Duodenal mucosa (tissue), 2 donors: ENCODE results near the gene DUSP22.

Experiments used
- H3K27ac ChIP-seq: one replicate; pipeline ENCODE4 v1.7.0; 2013; ENCODE audit warnings: low read depth, low read length
- H3K27me3 ChIP-seq, 2 donors: one replicate each; pipeline ENCODE4 v1.7.0; 2013; ENCODE audit warnings: low read length in 2 of 2, control low read depth in 1 of 2; ENCODE audit not compliant: insufficient read depth in 2 of 2, control insufficient read depth in 1 of 2
- H3K36me3 ChIP-seq, 2 donors: one replicate each; pipeline ENCODE4 v1.7.0; 2013; ENCODE audit warnings: low read length in 2 of 2, control low read depth in 1 of 2; ENCODE audit not compliant: insufficient read depth in 2 of 2, control insufficient read depth in 1 of 2
- H3K4me1 ChIP-seq, 2 donors: one replicate each; pipeline ENCODE4 v1.7.0; 2013; ENCODE audit warnings: low read length in 2 of 2, control low read depth in 1 of 2; ENCODE audit not compliant: insufficient read depth in 2 of 2, control insufficient read depth in 1 of 2
- H3K4me3 ChIP-seq, 2 donors: one replicate each; pipeline ENCODE4 v1.7.0; 2013; ENCODE audit warnings: low read length in 2 of 2, low read depth in 1 of 2
- H3K9ac ChIP-seq, 2 donors: one replicate each; pipeline ENCODE4 v1.7.0; 2013; ENCODE audit warnings: low read length in 2 of 2, low read depth in 1 of 2
- H3K9me3 ChIP-seq, 2 donors: one replicate each; pipeline ENCODE4 v1.7.0; 2013; ENCODE audit warnings: low read length in 2 of 2, control low read depth in 1 of 2; ENCODE audit not compliant: control insufficient read depth in 1 of 2

The DUSP22 gene

GRCh38 chr6:358847-359246 is 66.6 kb downstream of the DUSP22 start:
- Histone ChIP-seq H3K36me3 (no peaks in the 10 kb centered on the region), H3K4me3 (no peak overlapping the region), H3K27me3 (peaks cover 0 to 4% of the 10 kb centered on the region in 2 donors), H3K9me3 (peaks cover 0 to 7% of the 10 kb centered on the region in 2 donors), H3K9ac (no peak overlapping the region), H3K4me1 (no peaks in the 10 kb centered on the region), H3K27ac (no peak overlapping the region)

GRCh38 chr6:359261-360035 is 67.2 kb downstream of the DUSP22 start:
- no peak overlapping the region for H3K4me3 ChIP-seq
- H3K36me3 ChIP-seq: no peaks in the 10 kb centered on the region
- H3K9me3 ChIP-seq: peaks cover 0 to 8% of the 10 kb centered on the region in 2 donors
- no peak overlapping the region for H3K9ac ChIP-seq
- H3K4me1 ChIP-seq: no peaks in the 10 kb centered on the region
- peaks cover 0 to 4% of the 10 kb centered on the region in 2 donors for H3K27me3 ChIP-seq
- no peak overlapping the region for H3K27ac ChIP-seq

- no peak overlapping the region for H3K27ac ChIP-seq
Observed at GRCh38 chr6:360349-360748, 68.1 kb downstream of the DUSP22 start.

GRCh38 chr6:360764-361373 is 68.6 kb downstream of the DUSP22 start:
- Histone ChIP-seq H3K9me3 (peaks cover 0 to 10% of the 10 kb centered on the region in 2 donors), H3K9ac (no peak overlapping the region), H3K27me3 (peaks cover 0 to 4% of the 10 kb centered on the region in 2 donors), H3K4me3 (no peak overlapping the region), H3K36me3 (no peaks in the 10 kb centered on the region), H3K4me1 (no peaks in the 10 kb centered on the region), H3K27ac (no peak overlapping the region)

More at GRCh38 chr6:360349-360748, 68.1 kb downstream of the DUSP22 start:
- Histone ChIP-seq H3K36me3 (no peaks in the 10 kb centered on the region), H3K4me3 (no peak overlapping the region), H3K9me3 (peaks cover 0 to 10% of the 10 kb centered on the region in 2 donors), H3K9ac (no peak overlapping the region), H3K4me1 (no peaks in the 10 kb centered on the region), H3K27me3 (peaks cover 0 to 4% of the 10 kb centered on the region in 2 donors)

GRCh38 chr6:361411-362132 is 69.3 kb downstream of the DUSP22 start:
- Histone ChIP-seq H3K9me3 (peaks cover 0 to 10% of the 10 kb centered on the region in 2 donors), H3K36me3 (no peaks in the 10 kb centered on the region), H3K4me3 (no peak overlapping the region), H3K27me3 (peaks cover 0 to 4% of the 10 kb centered on the region in 2 donors), H3K9ac (no peak overlapping the region), H3K27ac (no peak overlapping the region), H3K4me1 (no peaks in the 10 kb centered on the region)

- Histone ChIP-seq H3K4me1 (no peaks in the 10 kb centered on the region), H3K9me3 (peaks cover 0 to 10% of the 10 kb centered on the region in 2 donors), H3K9ac (no peak overlapping the region), H3K27ac (no peak overlapping the region), H3K4me3 (no peak overlapping the region), H3K36me3 (no peaks in the 10 kb centered on the region), H3K27me3 (peaks cover 0 to 8% of the 10 kb centered on the region in 2 donors)
Observed at GRCh38 chr6:362231-362923, 70.1 kb downstream of the DUSP22 start.

GRCh38 chr6:362924-363249 is 70.6 kb downstream of the DUSP22 start:
- Histone ChIP-seq H3K9me3 (peaks cover 0 to 10% of the 10 kb centered on the region in 2 donors), H3K9ac (no peak overlapping the region), H3K27me3 (peaks cover 0 to 7% of the 10 kb centered on the region in 2 donors), H3K4me1 (no peaks in the 10 kb centered on the region), H3K27ac (no peak overlapping the region), H3K36me3 (no peaks in the 10 kb centered on the region), H3K4me3 (no peak overlapping the region)

- Histone ChIP-seq H3K36me3 (no peaks in the 10 kb centered on the region), H3K4me3 (no peak overlapping the region), H3K4me1 (no peaks in the 10 kb centered on the region), H3K27ac (no peak overlapping the region), H3K9ac (no peak overlapping the region), H3K27me3 (peaks cover 0 to 5% of the 10 kb centered on the region in 2 donors), H3K9me3 (peaks cover 0 to 10% of the 10 kb centered on the region in 2 donors)
Observed at GRCh38 chr6:363291-363690, 71.0 kb downstream of the DUSP22 start.

GRCh38 chr6:363909-364308 is 71.6 kb downstream of the DUSP22 start:
- Histone ChIP-seq H3K4me3 (no peak overlapping the region), H3K9me3 (peaks cover 0 to 10% of the 10 kb centered on the region in 2 donors), H3K27ac (no peak overlapping the region), H3K4me1 (no peaks in the 10 kb centered on the region), H3K27me3 (peaks cover 0 to 5% of the 10 kb centered on the region in 2 donors), H3K9ac (no peak overlapping the region), H3K36me3 (no peaks in the 10 kb centered on the region)
